NCI-H146 (cell line): ENCODE data around the gene GPD1.
A peak's percentile ranks its signal among the peaks of the same experiment; 100 is the strongest.

ENCODE experiments used
- DNase-seq: peaks from one replicate; lab custom pipeline; 2025; lab: John Stamatoyannopoulos, UW

The GPD1 gene

DNA sequence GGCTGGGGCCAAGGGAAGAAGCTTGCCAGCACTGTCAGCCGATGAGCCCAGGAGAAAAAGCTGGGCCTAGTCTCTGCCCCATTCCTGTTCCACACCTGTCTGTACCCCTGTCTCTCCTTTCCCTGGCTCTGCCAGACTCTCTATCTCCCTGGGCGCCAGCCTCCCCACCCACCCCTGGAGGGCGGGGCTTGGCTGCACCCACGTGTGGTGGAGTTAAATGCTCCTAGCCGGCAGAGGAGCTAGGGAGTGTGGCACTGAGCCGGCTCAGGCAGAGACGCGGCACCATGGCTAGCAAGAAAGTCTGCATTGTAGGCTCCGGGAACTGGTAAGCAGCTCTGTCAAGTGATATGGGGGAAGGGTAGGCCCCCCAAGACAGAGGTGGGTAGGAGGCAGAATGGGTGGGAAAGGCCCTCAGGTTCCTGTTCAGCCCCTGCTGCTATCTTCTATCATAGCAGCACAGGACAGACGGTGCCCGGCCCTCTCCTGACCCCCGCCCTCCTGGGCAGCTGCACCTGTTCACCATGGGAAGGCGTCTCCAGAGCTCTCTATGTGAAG is at the start of gene GPD1:
TSS of gene GPD1 (plus strand) at position 242 of the 555 bp plus-strand sequence. CDS start at position 285, 43 bp downstream.
- peak; percentile 84 for DNase-seq

DNA sequence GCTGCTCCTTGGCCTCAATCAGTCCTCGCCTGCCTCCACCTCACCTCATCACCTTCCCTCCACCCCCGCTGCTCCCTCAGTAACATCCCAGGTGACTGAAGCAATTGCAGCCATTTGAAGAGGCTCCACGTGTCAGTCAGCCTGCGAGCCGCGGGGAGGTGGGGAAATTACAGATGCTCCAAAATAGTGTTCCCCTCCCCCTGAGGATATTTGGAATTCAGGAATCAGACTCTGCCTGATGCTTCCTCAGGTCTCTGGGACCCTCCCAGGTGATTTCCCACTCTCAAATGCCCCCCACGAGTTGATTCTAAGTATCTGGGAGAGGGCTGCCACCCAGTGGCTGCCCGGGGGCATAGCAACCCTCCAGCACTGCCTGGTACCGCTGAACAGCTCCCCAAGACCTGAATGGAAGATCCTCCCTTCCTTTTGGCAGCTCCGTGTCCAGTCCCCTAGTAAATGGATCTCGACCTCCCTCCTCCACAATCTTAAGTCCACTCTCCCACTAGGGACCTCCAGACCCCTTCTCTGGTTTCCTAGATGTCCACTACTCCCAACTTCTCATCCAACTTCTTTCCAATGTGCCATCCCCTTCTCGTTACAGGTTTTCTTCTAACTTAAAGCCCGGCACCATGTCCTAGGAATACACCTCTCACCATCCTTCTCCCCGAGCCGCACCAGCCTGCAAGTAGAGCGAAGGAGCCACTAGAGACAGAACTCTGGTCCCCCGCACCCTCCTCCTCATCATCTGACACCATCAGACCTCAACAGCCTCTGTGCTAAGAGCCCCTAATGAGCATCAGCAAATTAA is 47.8 kb upstream of the GPD1 start:
- peak; percentile 74 for DNase-seq

DNA sequence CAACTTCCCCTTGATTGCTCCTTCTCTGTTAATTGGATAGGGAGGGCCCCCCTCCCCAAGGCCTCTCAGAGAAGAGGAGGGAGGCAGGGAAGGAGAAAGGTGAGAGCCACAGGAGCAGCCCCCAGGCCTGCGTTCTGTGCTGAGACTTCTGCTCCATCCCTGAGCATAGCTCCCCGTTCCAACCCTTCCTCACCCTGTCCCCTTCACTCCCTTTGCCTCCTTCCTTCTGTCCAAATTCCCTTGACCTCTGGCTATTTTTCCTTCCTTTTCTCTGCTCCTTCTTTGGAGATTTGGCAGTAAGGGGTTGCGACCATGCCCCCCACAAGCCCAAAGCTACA is 47.2 kb upstream of the GPD1 start:
- DNase-seq = no peak

DNA sequence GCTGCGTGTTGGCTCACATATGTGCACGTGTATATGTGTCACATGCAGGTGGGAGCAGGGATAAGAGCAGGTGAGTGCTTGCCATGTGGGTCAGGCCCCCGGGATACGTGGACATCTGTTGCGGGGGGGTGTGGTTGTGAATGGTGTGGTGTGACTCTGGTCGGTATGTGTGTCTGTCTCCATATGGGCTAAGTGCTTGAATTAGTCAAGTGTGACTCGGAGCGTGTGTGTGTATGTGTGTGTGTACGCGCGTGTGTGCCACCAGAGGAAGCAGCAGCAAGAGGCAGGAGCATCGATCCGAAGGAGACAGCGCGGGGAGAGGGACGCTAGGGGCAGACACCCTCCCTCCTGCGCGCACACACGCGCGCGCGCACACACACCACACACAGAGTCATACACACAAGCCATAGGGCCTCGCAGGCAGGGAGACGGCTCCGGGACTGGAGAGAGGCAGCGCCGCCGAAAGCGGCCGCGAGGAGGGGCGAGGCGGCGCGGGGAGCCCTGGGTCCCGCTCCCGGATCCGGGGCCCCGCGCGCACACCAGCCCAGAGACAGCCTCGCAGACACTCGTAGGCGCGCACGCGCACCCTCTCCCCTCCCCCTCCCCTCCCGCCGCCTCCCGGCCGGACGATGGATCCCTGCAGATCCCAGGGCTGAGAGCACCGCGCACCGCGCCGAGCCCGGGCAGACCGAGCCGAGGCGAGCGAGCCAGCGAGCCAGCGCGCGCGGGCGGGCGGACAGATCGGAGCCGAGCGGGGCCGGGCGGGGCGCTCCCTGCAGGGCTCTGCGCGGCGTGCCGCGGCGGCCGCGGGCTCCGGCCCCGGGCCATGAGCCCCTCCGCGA is 46.6 kb upstream of the GPD1 start, which contains the start of gene ASIC1:
TSS of gene ASIC1 (plus strand) at position 597 of the 842 bp plus-strand sequence. CDS start 1,171 bp downstream, outside the sequence.
- DNase-seq = peak; percentile 89

DNA sequence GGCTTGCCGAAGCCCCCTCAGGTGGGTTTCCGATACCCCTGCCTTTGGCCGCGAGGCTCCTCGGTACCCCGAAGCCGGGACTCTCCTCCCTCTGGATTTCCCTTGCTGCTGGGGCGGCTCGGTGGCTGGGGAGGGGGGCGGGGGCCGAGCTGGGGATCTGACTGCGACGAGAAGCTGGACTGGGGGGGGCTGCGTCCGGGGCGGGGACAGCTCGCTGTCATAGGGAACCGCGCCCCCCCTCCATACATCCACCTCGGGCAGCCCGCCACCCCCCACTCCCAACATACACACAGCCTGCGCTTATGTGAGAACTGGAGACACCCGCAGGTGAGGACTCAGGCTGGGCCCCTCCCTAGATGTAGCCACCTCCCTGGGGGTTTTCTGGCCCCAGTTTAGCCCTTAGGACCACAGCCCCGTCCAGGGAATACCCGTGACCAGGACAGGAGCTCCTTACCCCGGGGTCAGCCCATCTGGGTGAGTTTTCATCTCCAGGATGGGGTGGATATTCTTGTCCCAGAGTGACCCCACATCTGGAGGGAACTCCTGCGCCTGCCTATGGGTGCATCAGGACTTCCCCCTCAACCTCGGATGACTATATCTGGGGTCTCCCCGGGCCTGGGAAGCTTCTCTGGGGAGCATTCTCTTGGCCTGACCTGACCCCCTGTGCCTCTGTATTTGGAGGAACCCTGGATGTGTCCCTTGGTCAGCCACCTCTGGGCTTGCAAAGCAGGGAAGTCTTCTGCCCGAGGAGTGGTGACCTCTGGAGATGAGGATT is 45.7 kb upstream of the GPD1 start:
- peak; percentile 41 for DNase-seq

DNA sequence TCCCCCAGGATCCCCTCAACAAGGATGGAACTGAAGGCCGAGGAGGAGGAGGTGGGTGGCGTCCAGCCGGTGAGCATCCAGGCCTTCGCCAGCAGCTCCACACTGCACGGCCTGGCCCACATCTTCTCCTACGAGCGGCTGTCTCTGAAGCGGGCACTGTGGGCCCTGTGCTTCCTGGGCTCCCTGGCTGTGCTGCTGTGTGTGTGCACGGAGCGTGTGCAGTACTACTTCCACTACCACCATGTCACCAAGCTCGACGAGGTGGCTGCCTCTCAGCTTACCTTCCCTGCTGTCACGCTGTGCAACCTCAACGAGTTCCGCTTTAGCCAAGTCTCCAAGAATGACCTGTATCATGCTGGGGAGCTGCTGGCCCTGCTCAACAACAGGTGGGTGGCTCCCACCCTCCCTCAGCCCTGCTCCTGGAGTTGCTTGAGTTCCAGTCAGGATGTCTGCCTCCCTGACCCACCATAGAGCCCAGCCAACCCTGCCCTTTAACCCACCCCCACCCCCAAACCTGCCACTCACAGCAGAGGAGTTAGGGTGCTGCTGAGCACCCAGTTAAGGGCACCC is 45.0 kb upstream of the GPD1 start:
- DNase-seq = no peak

DNA sequence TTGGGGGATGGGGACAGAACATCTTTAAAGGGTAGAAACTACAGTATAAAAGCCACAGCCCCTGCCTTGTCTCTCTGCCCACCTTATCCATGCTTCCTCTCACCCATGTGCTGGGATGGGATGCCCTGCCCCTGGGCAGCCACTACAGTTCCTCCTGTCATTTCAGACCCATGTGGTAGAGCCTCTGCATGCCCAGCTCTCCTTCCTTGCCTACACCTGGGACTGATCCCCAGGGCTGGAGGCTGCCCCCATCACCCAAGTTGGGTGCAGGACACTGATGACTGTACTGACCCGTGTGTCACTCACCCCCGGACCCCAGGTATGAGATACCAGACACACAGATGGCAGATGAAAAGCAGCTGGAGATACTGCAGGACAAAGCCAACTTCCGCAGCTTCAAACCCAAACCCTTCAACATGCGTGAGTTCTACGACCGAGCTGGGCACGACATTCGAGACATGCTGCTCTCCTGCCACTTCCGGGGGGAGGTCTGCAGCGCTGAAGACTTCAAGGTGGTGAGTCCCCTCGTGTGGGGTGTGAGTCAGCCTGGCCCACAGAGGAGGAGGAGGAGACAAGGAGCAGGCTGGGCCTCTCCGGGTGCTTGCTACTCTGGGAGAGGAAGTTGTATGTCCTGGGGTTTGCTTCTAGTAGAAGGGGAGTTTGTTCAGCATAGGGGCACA is 44.2 kb upstream of the GPD1 start:
- DNase-seq = no peak

DNA sequence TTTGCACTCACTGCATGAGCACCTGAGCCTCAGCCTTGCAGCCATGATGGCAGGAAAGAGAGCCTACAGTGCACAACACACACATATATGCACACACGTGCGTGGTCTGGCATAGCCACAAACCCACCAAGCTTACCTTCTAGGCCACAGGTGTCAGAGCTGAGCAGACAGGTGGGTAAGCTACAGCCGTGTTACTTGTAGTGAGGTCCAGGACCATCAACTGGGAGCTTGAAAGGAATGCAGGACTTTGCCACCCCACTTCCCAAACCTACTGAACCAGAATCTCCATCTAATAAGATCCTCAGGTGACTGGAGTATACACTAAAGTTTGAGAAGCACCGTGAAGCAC is 43.7 kb upstream of the GPD1 start:
- no peak for DNase-seq

DNA sequence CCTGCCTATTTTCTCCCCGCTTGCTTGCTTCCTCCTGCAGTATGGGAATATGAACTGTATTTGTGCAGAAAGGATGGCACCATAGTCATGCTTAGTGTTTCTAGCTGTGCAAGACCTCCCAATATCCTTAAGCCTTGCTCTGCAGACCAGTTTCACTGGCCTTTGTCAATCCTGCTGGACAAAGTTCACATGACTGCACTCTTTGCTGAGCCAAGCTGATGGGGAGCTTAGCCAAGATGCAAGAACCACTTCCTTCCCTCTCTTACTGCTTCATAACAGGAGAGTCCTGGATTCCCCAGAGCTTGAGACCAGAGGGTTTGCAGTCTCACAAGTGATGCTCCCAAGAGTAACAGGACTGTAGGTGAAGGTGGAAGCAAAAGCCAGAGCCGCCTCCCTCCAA is 42.6 kb upstream of the GPD1 start:
- no peak for DNase-seq

DNA sequence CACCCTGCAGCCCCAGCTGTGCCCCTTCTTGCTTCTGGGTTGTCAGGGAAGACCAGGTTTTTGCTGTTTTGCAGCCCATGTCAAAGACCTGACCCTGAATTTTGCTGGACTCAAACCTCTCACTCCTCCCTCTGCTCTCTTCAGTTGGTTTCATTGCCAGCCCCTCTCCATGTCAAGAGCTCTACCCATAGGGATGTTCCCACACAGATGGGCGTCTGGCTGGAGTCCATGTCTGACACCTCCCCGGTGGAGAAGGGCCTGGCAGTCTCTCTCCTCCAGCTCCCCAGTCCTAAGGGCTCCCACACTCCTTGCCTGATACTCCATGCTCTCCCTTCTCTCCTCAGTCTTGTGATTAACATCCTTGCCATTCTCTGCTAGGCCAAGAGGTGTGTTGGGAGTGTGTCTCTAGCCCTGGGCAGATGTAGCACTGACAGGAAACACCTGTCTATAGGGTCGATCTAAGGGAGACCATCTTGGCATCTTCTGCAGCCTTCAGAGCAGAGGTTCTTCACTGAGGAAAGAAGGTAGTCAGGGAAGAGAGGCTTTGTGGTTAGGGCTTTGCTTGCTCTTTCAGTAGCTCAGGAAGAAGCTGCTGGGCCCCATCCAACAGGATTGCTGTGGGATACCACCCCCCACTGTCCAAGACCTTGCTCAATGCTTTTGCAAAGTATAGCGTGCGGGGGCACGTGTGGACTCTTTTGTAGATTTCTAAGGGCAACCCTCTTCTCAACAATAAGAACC is 41.7 kb upstream of the GPD1 start:
- no peak for DNase-seq

DNA sequence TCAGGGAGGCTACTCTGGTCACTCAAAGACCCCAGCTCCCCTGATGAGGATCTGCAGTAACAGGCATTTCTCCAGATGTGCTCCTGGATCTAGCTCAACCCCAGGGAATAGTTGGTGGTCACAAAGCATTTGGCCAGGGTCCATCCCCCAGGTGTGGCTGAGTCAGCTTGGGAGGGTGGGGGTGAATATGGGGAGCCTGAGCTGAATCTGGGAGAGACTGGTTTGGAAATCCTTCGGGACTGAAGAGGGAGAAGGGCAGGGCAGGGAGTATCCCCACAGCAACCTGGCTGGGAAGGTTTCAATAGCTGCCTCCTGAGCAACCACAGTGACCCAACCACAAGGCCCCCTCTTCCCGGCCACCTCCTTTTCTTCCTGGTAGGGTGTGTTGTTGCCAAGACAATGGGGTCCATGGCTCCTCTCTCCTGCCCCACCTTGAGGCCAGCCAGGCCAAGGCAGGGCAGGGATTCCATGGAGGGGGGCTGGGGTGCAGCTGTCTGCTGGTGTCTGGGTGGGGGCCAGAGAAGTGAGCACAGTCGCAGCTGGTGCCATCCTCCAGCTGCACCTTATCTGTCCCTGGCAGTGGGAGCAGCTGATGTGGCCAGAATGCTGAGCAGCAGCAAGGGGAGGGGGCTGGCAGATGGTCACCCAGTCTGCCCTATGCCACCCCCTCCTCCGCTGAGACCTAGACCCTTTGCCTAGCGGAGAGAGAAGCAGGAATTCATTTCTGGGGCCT is 40.9 kb upstream of the GPD1 start:
- peak; percentile 18 for DNase-seq

DNA sequence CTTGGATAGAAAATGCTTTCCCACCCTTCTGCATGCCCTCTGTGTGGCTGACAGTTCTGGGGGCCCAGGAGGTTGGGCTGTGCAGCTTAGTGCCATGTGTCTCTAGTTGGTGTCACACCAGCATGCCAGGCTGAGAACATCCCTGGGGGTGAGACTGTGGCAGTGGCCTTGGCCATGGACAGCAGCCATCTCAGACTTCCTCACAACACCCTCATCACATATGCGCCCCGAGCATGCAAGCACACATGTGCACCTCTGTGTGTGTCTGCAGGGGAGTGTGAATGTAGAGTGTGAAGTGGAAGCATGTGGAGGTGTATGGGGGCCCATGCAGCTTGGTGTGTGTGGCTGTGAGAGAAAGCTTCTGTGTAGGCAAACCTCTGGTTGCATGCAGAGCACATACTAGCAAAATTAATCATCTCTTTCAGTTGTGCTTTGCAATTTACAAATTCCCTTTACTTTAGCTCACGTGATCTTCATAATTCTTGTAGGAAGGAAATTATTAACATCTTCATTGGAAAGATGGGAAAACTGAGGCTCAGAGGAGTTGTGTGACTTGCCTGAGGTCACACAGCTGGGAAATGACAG is 38.0 kb upstream of the GPD1 start:
- no peak for DNase-seq

DNA sequence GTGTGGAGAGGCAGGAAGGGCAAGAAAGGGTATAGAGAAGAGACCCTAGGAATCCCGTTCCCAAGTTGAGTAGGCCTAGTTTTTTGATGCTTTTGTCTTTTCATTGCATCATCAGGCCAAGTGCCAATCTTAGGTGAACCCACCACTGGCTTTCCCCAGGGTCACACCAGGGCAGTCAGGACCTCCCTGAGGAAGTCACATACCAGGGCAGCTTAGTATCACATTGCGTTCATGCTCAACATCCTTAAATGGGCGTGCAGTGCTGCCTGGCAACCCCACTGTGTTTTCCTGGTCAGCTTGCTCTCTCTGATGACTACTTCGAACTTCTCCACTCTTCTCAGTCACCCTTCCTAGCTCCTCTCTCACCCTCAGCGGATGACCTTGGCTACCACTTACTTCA is 37.4 kb upstream of the GPD1 start:
- DNase-seq = no peak

DNA sequence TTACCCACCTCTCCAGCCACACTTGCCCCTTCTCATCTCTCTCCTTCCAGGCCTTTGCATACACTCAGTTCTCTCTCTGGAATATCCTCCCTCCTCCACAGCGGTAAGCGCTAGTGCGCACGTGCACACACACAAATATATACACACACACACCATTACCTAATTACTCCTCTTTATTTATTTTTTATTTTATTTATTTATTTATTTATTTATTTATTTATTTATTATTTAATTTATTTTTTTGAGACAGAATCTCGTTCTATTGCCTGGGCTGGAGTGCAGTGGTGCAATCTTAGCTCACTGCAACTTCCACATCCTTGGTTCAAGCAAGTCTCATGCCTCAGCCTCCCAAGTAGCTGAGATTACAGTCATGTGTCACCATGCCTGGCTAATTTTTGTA is 34.7 kb upstream of the GPD1 start:
- DNase-seq = no peak

DNA sequence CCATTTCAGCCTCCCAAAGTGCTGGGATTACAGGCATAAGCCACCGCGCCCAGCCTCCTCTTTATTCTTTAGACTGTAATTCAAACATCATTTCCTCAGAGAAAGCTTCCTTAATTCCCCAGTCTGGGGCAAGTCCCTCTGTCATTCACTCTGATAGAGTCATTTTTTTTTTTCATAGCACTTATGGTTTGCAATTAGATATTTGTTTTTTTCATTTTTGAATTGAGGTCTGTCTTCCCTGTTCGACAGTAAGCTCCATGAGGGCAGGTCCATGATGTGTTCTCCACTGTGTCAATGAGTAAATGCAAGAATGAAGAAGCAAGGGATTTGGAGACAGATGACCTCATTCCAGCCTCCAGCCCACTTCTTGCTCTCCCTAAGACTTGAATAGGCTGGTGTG is 34.3 kb upstream of the GPD1 start:
- DNase-seq = no peak

DNA sequence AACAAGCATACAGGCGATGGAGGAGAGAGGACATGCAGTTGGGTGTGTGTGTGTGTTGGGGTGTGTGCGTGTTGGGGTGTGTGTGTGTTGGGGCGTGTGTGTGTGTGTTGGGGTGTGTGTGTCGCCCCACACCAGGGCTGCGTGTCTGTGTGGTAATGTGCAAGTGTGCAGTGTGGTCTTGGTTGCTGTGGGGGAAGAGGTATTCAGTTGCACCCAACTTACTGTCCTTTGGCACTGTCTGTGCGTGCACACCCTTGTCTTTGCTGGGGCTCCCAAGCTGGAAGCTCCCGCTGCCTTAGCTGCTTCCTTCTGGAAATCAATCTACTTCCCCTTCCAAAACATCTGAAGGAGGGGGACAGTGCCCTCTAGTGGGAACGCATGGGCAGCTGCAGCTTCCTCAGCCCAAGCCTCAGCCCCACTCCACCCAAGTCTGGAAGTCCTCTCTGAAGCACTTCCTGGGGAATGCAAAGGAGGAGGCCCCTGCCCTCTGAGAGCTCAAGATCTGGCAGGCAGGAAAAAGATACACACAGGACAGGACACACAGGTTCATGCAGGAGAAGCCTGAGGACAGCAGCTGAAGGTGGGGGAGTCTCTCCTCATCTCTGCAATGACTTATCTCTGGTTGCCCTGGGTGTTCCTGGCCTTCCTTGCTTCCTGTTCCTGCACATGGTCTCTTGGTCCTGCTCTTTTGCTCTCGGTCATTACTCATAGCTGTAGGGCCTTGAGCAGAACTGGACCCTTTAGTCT is 33.3 kb upstream of the GPD1 start:
- peak; percentile 73 for DNase-seq

DNA sequence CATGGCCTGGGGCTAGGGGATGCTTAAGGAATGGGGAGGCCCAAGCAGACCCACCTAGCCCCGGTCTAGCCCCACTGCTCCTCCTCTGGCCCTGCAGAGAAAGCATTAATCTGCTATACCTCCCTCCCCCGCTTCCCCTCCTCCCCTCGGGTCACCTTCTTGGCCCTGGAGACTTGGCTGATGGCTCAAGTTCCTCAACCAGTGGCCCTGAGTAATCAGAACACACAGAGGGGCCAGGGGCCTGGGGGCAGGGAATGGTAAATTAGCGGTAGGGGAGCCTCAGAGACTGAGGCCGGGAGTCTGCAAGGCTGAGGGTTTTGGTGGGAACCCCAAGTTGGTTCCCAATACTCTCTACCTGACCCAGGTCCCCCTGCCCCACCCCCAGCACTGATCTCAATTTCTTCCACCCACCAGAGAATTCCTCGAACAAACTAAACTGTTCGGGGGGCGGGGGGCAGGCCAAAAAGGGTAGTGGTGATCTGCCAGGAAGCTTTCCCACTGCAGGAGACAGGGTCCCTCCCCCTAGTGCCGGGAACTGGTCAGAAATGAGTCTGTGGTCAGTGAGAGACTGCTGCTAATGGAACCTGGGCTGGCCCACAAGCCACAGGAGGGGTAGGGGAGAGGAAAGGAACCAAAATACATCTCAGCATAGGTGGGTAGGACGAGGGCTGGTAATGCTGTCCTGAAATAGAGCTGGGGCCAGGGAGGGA is 31.5 kb upstream of the GPD1 start:
- DNase-seq = no peak

DNA sequence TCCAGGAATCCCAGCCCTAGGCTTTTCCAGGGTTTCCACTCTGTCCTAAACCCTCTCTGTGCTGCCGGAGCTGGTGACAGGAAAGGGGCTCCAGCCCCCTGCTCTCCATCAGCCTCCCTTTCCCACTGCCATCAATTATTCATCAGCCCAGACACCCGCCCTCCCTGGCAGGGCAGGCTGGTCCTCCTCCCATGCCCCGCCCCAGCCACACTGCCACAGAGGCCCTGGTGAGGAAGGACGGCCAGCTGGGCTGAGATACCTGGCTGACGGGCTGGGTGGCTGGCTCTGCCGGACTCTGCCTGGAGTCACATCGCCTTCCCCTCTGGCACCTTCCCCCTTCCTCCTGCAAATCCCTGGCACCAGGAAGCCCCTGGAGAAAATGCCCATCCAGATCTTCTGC is 30.6 kb upstream of the GPD1 start:
- no peak for DNase-seq
